Measurements from ENCODE around the gene CDC42SE2. TPM values are rescaled to one million over a fixed set of nuclear protein-coding genes. Genes with fewer than 3 reads are reported as not detected.
A peak's percentile ranks its signal among the peaks of the same experiment; 100 is the strongest.
"Not testable (repeated sequence)": the region's sequence is repeated elsewhere in the genome, so short reads cannot be mapped to it uniquely, and the experiment has no call there.

The CDC42SE2 gene
- total RNA-seq, 2 donors from 2014 or later = 107 to 110 TPM

DNA sequence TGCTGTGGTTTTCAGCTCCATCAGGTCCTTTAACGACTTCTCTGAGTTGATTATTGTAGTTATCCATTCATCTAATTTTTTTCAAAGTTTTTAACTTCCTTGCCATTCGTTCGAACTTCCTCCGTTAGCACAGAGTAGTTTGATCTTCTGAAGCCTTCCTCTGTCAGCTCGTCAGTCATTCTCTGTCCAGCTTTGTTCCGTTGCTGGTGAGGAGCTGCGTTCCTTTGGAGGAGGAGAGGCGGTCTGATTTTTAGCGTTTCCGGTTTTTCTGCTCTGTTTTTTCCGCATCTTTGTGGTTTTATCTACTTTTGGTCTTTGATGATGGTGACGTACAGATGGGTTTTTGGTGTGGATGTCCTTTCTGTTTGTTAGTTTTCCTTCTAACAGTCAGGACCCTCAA, 72.9 kb downstream of the CDC42SE2 start:
- H3K27me3 Mint-ChIP-seq = not testable (repeated sequence)
- Mint-ChIP-seq H3K36me3 (ENCODE audit: low read depth) (peaks cover 84% of the 10 kb centered on the region), H3K4me1 (peaks cover 49% of the 10 kb centered on the region)

DNA sequence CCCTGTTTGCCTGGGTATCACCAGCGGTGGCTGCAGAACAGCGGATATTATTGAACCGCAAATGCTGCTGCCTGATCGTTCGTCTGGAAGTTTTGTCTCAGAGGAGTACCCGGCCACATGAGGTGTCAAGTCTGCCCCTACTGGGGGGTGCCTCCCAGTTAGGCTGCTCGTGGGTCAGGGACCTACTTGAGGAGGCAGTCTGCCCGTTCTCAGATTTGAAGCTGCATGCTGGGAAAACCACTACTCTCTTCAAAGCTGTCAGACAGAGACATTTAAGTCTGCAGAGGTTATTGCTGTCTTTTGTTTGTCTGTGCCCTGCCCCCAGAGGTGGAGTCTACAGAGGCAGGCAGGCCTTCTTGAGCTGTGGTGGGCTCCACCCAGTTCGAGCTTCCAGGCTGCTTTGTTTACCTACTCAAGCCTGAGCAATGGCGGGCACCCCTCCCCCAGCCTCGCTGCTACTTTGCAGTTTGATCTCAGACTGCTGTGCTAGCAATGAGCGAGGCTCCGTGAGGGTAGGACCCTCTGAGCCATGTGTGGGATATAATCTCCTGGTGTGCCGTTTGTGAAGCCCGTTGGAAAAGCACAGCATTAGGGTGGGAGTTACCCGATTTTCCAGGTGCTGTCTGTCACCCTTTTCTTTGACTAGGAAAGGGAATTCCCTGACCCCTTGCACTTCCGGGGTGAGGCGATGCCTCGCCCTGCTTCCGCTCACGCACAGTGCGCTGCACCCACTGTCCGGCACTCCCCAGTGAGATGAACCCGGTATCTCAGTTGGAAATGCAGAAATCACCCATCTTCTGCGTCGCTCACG, 73.6 kb downstream of the CDC42SE2 start:
- ATAC-seq (replicated peaks); H3K27me3 Mint-ChIP-seq; H3K9me3 Mint-ChIP-seq: not testable (repeated sequence)
- H3K4me3 Mint-ChIP-seq = peak overlapping the region; percentile 92
- H3K36me3 Mint-ChIP-seq (ENCODE audit: low read depth) = peaks cover 84% of the 10 kb centered on the region
- H3K27ac Mint-ChIP-seq = peak overlapping the region; percentile 88
- peaks cover 49% of the 10 kb centered on the region for H3K4me1 Mint-ChIP-seq

More for the DNA sequence above, 72.9 kb downstream of the CDC42SE2 start:
- Mint-ChIP-seq H3K4me3 (peak overlapping the region; percentile 92), H3K27ac (peak overlapping the region; percentile 88)
- ATAC-seq (replicated peaks); H3K9me3 Mint-ChIP-seq: not testable (repeated sequence)

DNA sequence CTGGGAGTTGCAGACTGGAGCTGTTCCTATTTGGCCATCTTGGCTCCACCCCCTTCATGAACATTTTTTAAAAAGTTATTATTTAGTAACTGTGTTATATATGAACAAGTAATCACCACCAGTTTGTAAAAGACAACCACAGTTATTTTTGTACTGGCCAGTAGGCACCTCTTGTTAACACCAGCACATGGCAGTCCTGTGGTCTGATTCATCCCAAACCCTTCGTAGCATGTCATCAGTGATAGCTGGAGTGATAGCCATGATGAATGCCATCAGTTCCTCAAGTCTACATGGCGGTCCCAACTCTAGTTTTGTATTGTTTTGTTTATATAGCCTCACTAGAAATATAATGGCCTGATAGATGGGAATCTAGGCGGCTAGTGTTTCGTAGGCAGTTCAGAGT, 74.2 kb downstream of the CDC42SE2 start:
- H3K27me3 Mint-ChIP-seq = no peaks in the 10 kb centered on the region
- ATAC-seq (replicated peaks) = peak; percentile 34
- H3K4me1 Mint-ChIP-seq = peaks cover 52% of the 10 kb centered on the region
- H3K27ac Mint-ChIP-seq = peak overlapping the region; percentile 88
- H3K4me3 Mint-ChIP-seq = peak overlapping the region; percentile 92
- H3K9me3 Mint-ChIP-seq = peaks cover 1% of the 10 kb centered on the region
- H3K36me3 Mint-ChIP-seq (ENCODE audit: low read depth) = peaks cover 86% of the 10 kb centered on the region

DNA sequence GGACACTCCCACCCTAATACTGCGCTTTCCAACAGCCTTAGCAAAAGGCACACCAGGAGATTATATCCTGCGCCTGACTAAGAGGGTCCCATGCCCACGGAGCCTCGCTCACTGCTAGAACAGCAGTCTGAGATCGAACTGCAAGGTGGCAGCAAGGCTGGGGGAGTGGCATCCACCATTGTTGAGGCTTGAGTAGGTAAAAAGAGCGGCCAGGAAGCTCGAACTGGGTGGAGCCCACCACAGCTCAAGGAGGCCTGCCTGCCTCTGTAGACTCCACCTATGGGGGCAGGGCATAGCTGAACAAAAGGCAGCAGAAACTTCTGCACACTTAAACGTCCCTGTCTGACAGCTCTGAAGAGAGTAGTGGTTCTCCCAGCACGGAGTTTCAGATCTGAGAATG, 80.4 kb downstream of the CDC42SE2 start:
- H3K27me3 Mint-ChIP-seq; ATAC-seq (replicated peaks); H3K9me3 Mint-ChIP-seq: not testable (repeated sequence)
- Mint-ChIP-seq H3K4me1 (peaks cover 49% of the 10 kb centered on the region), H3K36me3 (ENCODE audit: low read depth) (peaks cover 94% of the 10 kb centered on the region), H3K27ac (peak overlapping the region; percentile 39), H3K4me3 (peak overlapping the region; percentile 20)

DNA sequence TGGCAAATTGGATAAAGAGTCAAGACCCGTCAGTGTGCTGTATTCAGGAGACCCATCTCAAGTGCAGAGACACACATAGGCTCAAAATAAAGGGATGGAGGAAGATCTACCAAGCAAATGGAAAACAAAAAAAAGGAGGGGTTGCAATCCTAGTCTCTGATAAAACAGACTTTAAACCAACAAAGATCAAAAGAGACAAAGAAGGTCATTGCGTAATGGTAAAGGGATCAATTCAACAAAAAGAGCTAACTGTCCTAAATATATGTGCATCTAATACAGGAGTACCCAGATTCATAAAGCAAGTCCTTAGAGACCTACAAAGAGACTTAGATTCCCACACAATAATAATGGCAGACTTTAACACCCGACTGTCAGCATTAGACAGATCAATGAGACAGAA, 82.4 kb downstream of the CDC42SE2 start:
- Mint-ChIP-seq H3K27ac (peak overlapping the region; percentile 39), H3K4me1 (peaks cover 48% of the 10 kb centered on the region)

DNA sequence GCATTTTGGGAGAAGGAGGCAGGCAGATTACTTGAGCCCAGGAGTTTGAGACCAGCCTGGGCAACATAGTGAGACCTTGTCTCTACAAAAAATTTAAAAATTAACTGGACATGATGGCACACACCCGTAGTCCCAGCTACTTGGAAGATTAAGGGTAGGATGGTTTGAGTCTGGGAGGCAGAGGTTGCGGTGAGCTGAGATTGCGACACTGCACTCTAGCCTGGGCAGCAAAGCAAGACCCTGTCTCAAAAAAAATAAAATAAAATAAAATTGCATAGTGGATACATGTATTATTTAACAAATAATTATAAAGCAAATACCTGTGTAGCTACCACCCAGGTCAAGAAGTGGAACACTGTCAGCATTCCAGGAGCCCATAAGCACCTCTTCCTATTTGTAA, 90.1 kb downstream of the CDC42SE2 start:
- Mint-ChIP-seq H3K4me3 (no peak overlapping the region), H3K27me3 (no peaks in the 10 kb centered on the region), H3K4me1 (peaks cover 30% of the 10 kb centered on the region), H3K36me3 (ENCODE audit: low read depth) (peaks cover 40% of the 10 kb centered on the region), H3K9me3 (no peaks in the 10 kb centered on the region), H3K27ac (no peak overlapping the region)
- no peak for ATAC-seq (replicated peaks)

More for the DNA sequence above, 82.4 kb downstream of the CDC42SE2 start:
- not testable (repeated sequence) for H3K9me3 Mint-ChIP-seq; H3K27me3 Mint-ChIP-seq; H3K4me3 Mint-ChIP-seq; ATAC-seq (replicated peaks)
- peaks cover 81% of the 10 kb centered on the region for H3K36me3 Mint-ChIP-seq (ENCODE audit: low read depth)

DNA sequence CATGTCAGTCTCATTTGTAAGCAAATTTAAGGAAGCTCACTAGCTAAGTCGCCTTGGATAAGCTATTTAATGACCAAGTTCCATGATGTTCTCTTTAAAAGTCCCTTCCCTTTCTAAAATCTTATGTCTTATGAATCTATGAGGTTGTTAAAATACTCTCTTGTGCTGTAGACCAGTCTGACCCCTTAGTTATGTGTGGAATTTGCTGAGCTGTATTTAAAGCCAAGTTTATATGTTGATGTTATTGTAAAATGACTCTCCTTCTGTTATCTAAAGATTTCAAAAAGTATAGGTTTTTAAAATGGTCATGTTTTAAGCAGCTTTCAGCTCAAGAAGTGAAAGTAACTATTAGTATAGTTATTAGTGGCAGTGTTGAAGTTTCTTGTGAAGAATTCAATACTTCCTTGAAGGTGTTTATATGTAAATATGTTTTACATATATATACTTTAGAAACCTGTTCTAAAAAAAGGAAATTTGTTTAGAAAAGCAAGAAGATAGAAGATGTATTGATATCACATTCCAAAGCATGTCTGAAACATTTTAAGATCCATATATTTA, 92.2 kb downstream of the CDC42SE2 start:
- H3K4me3 Mint-ChIP-seq = peak overlapping the region; percentile 70
- no peak for ATAC-seq (replicated peaks)
- H3K36me3 Mint-ChIP-seq (ENCODE audit: low read depth) = peaks cover 53% of the 10 kb centered on the region
- H3K27ac Mint-ChIP-seq = peak overlapping the region; percentile 84
- no peaks in the 10 kb centered on the region for H3K27me3 Mint-ChIP-seq
- no peaks in the 10 kb centered on the region for H3K9me3 Mint-ChIP-seq
- peaks cover 25% of the 10 kb centered on the region for H3K4me1 Mint-ChIP-seq

DNA sequence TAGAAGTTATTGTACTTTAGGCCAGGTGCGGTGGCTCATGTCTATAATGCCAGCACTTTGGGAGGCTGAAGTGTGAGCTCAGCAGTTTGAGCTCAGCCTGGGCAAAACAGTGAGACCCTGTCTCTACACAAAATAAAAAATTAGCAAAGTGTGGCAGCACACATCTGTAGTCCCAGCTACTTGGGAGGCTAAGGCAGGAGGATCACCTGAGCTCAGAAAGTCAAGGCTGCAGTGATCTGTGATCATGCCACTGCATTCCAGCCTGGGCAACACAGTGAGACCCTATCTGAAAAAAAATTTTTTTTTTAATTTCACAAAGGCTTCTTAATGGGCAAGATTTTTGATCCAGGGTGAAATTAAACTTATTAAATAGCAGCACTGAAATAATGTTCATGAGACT, 92.8 kb downstream of the CDC42SE2 start:
- H3K4me1 Mint-ChIP-seq = peaks cover 25% of the 10 kb centered on the region
- peak overlapping the region; percentile 70 for H3K4me3 Mint-ChIP-seq
- no peak for ATAC-seq (replicated peaks)
- no peaks in the 10 kb centered on the region for H3K27me3 Mint-ChIP-seq
- H3K27ac Mint-ChIP-seq = peak overlapping the region; percentile 84
- peaks cover 55% of the 10 kb centered on the region for H3K36me3 Mint-ChIP-seq (ENCODE audit: low read depth)
- H3K9me3 Mint-ChIP-seq = no peaks in the 10 kb centered on the region

DNA sequence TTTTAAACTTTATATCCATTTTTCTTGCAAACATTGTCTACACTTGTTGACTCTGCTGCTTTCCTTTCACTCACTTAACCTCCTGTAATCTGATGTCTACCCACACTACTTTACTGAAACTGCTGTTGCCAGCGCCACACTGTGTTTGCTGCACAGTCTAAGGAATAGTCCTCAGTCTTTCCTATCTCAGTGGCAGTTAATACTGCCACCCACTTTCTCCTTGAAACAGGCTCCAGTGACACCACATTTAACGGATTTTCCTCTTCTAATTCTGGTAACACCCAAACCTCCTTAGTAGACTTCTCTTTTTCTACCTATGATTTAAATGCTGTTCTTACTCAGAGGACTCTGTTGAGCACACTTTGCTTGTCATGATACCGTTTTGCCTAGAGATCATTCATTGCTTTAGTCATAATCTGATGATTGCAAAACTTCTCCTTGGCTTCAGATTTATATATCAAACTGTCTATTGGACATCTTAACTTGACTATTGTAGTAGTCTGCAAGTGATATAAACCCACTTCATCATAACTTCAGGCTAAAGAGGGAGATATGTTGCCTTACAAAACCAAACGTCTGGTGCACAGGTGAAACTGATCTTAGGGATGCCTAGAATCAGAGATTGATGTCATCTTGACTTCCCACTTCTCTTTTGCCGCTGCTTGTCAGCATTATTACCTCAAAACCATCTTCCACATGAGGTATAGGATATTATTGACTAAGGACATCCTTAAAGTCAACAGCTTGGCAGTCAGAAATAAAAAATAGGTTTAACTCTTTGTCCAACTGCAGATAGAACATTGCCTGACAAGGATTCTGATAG, 94.1 kb downstream of the CDC42SE2 start:
- peak; percentile 89 for ATAC-seq (replicated peaks)
- Mint-ChIP-seq H3K27ac (peak overlapping the region; percentile 84), H3K27me3 (no peaks in the 10 kb centered on the region), H3K4me1 (peaks cover 29% of the 10 kb centered on the region), H3K36me3 (ENCODE audit: low read depth) (peaks cover 63% of the 10 kb centered on the region), H3K4me3 (peak overlapping the region; percentile 70), H3K9me3 (no peaks in the 10 kb centered on the region)

DNA sequence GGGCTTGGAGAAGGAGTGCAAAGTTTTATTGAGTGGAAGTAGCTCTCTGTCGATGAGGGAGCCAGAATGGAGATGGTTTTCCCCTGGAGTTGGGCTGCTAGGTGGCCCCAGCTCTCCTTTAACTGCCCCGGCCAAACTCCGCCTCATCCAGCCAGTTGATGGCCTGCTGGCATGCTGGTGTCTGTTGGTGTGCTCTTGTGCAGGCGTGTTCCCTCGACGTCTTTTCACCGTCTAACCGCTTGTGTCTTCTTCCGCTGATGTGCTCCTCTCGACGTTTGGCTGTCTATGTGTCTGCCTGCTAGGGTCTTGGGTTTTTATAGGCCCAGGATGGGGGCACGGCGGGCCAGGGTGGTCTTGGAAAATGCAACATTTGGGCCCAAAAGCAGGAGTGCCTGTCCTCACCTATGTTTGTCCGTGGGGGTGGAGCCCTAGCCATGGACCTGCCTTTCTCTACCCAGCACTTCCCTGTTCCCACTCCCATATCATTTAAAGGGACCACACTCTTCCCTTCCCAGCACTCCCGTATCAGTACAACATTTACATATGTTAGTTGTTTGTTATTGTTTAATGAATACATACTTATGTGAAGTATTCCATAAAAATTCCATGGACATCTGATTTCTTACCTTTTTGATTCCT, 97.9 kb downstream of the CDC42SE2 start:
- peaks cover 42% of the 10 kb centered on the region for H3K4me1 Mint-ChIP-seq
- peaks cover 90% of the 10 kb centered on the region for H3K36me3 Mint-ChIP-seq (ENCODE audit: low read depth)
- H3K4me3 Mint-ChIP-seq = no peak overlapping the region
- no peaks in the 10 kb centered on the region for H3K9me3 Mint-ChIP-seq
- peak overlapping the region; percentile 66 for H3K27ac Mint-ChIP-seq
- H3K27me3 Mint-ChIP-seq = no peaks in the 10 kb centered on the region
- ATAC-seq (replicated peaks) = no peak

DNA sequence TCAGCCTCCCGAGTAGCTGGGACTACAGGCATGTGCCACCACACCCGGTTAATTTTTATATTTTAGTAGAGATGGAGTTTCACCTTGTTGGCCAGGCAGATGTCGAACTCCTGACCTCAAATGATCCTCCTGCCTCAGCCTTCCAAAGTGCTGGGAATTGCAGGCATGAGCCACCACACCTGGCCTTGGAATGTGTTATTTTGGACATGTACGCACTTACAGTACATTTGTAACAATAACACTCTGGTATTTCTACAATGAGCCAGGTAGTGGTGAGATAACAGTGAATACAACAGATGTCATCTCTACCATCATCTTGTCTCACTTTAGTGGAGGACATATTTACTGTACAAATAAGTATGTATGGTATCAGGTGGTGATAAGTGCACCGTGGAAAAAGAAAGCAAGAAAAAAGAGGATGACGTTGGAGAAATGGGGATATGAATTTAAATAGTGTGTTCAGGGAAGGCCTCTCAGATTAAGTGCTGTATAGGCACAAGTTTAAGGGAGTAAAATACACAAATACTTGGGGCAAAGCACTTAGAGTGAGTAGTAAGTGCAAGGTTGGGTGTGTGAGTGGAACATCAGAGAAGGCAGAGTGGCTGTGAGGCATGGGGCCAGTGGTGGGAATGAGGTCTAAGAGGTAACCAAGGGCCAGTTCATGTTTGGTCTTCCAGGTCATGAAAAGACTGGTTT, 100.1 kb downstream of the CDC42SE2 start:
- no peaks in the 10 kb centered on the region for H3K9me3 Mint-ChIP-seq
- peaks cover 38% of the 10 kb centered on the region for H3K4me1 Mint-ChIP-seq
- ATAC-seq (replicated peaks) = peak; percentile 30
- H3K4me3 Mint-ChIP-seq = peak overlapping the region; percentile 43
- H3K27ac Mint-ChIP-seq = peak overlapping the region; percentile 65
- peaks cover 94% of the 10 kb centered on the region for H3K36me3 Mint-ChIP-seq (ENCODE audit: low read depth)
- H3K27me3 Mint-ChIP-seq = no peaks in the 10 kb centered on the region

DNA sequence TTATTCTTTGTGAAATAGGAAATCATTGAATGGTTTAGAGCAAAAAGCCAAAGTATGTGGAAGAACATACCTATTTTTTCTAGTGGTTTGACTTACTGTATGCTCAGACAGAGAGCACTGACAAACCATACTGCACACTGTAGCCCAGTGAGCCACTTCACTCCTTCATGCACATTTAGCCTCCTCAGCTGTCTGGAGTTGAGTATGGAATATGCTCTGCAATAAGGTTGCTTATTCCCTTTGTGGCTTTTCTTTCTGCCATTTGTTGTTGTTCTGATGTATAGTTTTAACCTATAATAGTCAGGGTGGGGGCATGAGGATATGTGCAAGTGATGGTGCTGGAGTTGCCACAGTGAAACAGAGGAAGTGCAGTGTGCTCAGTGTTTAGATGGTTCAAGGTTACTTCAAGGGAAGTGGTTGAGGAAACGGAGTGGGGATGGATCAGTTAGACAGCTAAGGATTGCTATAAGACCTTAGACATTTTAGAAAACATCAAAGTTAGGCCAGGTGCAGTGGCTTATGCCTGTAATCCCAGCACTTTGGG, 100.7 kb downstream of the CDC42SE2 start:
- Mint-ChIP-seq H3K9me3 (no peaks in the 10 kb centered on the region), H3K4me3 (peak overlapping the region; percentile 43), H3K36me3 (ENCODE audit: low read depth) (peaks cover 94% of the 10 kb centered on the region), H3K4me1 (peaks cover 44% of the 10 kb centered on the region), H3K27me3 (no peaks in the 10 kb centered on the region), H3K27ac (peak overlapping the region; percentile 65)
- ATAC-seq (replicated peaks) = peak; percentile 61

DNA sequence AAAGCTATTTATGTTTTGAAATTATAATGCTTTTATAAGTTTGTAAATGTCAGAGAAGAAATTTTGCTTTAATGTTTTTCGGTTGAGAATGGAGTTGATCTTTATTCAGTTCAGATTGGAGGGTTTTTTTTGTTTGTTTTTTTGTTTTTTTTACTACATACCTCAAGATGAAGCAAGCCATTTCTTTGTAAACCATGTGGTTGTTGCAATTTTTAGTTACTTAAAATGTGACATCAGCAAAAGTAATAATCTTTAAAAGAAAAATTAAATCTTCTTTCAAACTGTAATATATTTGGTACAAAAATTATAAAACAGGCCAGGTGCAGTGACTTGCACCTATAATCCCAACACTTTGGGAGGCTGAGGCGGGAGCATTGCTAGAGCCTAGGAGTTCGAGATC, 102.6 kb downstream of the CDC42SE2 start:
- peak overlapping the region; percentile 82 for H3K27ac Mint-ChIP-seq
- H3K36me3 Mint-ChIP-seq (ENCODE audit: low read depth) = peaks cover 89% of the 10 kb centered on the region
- H3K4me3 Mint-ChIP-seq = peak overlapping the region; percentile 51
- H3K4me1 Mint-ChIP-seq = peaks cover 54% of the 10 kb centered on the region
- no peaks in the 10 kb centered on the region for H3K27me3 Mint-ChIP-seq
- no peak for ATAC-seq (replicated peaks)
- no peaks in the 10 kb centered on the region for H3K9me3 Mint-ChIP-seq
